Measurements from ENCODE around the gene P4HA2.

P4HA2 gene

GRCh38 chr5:132210944-132211343 is 16.7 kb downstream of the P4HA2 start (continued):
- TF ChIP-seq, protein P1, sequence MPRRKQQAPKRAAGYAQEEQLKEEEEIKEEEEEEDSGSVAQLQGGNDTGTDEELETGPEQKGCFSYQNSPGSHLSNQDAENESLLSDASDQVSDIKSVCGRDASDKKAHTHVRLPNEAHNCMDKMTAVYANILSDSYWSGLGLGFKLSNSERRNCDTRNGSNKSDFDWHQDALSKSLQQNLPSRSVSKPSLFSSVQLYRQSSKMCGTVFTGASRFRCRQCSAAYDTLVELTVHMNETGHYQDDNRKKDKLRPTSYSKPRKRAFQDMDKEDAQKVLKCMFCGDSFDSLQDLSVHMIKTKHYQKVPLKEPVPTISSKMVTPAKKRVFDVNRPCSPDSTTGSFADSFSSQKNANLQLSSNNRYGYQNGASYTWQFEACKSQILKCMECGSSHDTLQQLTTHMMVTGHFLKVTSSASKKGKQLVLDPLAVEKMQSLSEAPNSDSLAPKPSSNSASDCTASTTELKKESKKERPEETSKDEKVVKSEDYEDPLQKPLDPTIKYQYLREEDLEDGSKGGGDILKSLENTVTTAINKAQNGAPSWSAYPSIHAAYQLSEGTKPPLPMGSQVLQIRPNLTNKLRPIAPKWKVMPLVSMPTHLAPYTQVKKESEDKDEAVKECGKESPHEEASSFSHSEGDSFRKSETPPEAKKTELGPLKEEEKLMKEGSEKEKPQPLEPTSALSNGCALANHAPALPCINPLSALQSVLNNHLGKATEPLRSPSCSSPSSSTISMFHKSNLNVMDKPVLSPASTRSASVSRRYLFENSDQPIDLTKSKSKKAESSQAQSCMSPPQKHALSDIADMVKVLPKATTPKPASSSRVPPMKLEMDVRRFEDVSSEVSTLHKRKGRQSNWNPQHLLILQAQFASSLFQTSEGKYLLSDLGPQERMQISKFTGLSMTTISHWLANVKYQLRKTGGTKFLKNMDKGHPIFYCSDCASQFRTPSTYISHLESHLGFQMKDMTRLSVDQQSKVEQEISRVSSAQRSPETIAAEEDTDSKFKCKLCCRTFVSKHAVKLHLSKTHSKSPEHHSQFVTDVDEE (CRISPR knock-in tag; IDR thresholded peaks at IDR 0.05) = no peak
- TF ChIP-seq ARNTL (CRISPR knock-in tag; IDR thresholded peaks at IDR 0.05; ENCODE audit: borderline replicate concordance, low read depth) (no peak), GLIS3 (CRISPR knock-in tag; IDR thresholded peaks at IDR 0.05) (no peak), RARB (CRISPR knock-in tag; IDR thresholded peaks at IDR 0.05) (no peak), ZFP30 (CRISPR knock-in tag; IDR thresholded peaks at IDR 0.05) (no peak), OSR1 (CRISPR knock-in tag; IDR thresholded peaks at IDR 0.05) (no peak), POU6F1 (CRISPR knock-in tag; IDR thresholded peaks at IDR 0.05; ENCODE audit: borderline replicate concordance, low read depth) (no peak)

- TF ChIP-seq PATZ1 (CRISPR knock-in tag; IDR thresholded peaks at IDR 0.05; ENCODE audit: borderline replicate concordance) = no peak
- TF ChIP-seq POU6F1 (CRISPR knock-in tag; IDR thresholded peaks at IDR 0.05; ENCODE audit: borderline replicate concordance, low read depth) = no peak
- TF ChIP-seq CSDC2 (CRISPR knock-in tag; IDR thresholded peaks at IDR 0.05) = no peak
- TF ChIP-seq ESRRG (CRISPR knock-in tag; IDR thresholded peaks at IDR 0.05) = no peak
- TF ChIP-seq PPARA (CRISPR knock-in tag; IDR thresholded peaks at IDR 0.05; ENCODE audit: borderline replicate concordance) = no peak
- ATAC-seq = no peak
Measured at GRCh38 chr5:132209901-132210545, 17.6 kb downstream of the P4HA2 start.

GRCh38 chr5:132209131-132209530 is 18.5 kb downstream of the P4HA2 start:
- no peak for TF ChIP-seq ISL1 (CRISPR knock-in tag; IDR thresholded peaks at IDR 0.05)
- TF ChIP-seq ARNTL (CRISPR knock-in tag; IDR thresholded peaks at IDR 0.05; ENCODE audit: borderline replicate concordance, low read depth) = no peak
- TF ChIP-seq BACH2 (CRISPR knock-in tag; IDR thresholded peaks at IDR 0.05; ENCODE audit: borderline replicate concordance) = no peak
- TF ChIP-seq ZC3H10 (CRISPR knock-in tag; IDR thresholded peaks at IDR 0.05) = no peak
- no peak for TF ChIP-seq ZFP30 (CRISPR knock-in tag; IDR thresholded peaks at IDR 0.05)
- TF ChIP-seq TCF4 (CRISPR knock-in tag; IDR thresholded peaks at IDR 0.05; ENCODE audit: borderline replicate concordance) = no peak
- no peak for TF ChIP-seq ZFP3 (CRISPR knock-in tag; IDR thresholded peaks at IDR 0.05)
- TF ChIP-seq SNAI2 (CRISPR knock-in tag; IDR thresholded peaks at IDR 0.05) = no peak
- no peak for TF ChIP-seq RARB (CRISPR knock-in tag; IDR thresholded peaks at IDR 0.05)
- no peak for ATAC-seq

- TF ChIP-seq CSDC2 (CRISPR knock-in tag; IDR thresholded peaks at IDR 0.05) = no peak
- TF ChIP-seq ARNTL (CRISPR knock-in tag; IDR thresholded peaks at IDR 0.05; ENCODE audit: borderline replicate concordance, low read depth) = no peak
- no peak for TF ChIP-seq BACH2 (CRISPR knock-in tag; IDR thresholded peaks at IDR 0.05; ENCODE audit: borderline replicate concordance)
- TF ChIP-seq, protein P2, sequence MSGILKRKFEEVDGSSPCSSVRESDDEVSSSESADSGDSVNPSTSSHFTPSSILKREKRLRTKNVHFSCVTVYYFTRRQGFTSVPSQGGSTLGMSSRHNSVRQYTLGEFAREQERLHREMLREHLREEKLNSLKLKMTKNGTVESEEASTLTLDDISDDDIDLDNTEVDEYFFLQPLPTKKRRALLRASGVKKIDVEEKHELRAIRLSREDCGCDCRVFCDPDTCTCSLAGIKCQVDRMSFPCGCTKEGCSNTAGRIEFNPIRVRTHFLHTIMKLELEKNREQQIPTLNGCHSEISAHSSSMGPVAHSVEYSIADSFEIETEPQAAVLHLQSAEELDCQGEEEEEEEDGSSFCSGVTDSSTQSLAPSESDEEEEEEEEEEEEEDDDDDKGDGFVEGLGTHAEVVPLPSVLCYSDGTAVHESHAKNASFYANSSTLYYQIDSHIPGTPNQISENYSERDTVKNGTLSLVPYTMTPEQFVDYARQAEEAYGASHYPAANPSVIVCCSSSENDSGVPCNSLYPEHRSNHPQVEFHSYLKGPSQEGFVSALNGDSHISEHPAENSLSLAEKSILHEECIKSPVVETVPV (CRISPR knock-in tag; IDR thresholded peaks at IDR 0.05) = no peak
- TF ChIP-seq PATZ1 (CRISPR knock-in tag; IDR thresholded peaks at IDR 0.05; ENCODE audit: borderline replicate concordance) = no peak
- no peak for TF ChIP-seq ZFP30 (CRISPR knock-in tag; IDR thresholded peaks at IDR 0.05)
- no peak for TF ChIP-seq SNAI2 (CRISPR knock-in tag; IDR thresholded peaks at IDR 0.05)
- TF ChIP-seq ESRRG (CRISPR knock-in tag; IDR thresholded peaks at IDR 0.05) = no peak
- TF ChIP-seq POU6F1 (CRISPR knock-in tag; IDR thresholded peaks at IDR 0.05; ENCODE audit: borderline replicate concordance, low read depth) = no peak
- no peak for TF ChIP-seq ZFP3 (CRISPR knock-in tag; IDR thresholded peaks at IDR 0.05)
- no peak for TF ChIP-seq OSR1 (CRISPR knock-in tag; IDR thresholded peaks at IDR 0.05)
- no peak for TF ChIP-seq ZNF70 (CRISPR knock-in tag; IDR thresholded peaks at IDR 0.05)
- TF ChIP-seq ZC3H10 (CRISPR knock-in tag; IDR thresholded peaks at IDR 0.05) = no peak
- no peak for TF ChIP-seq ISL1 (CRISPR knock-in tag; IDR thresholded peaks at IDR 0.05)
- ATAC-seq = no peak
Measured at GRCh38 chr5:132207778-132208177, 19.9 kb downstream of the P4HA2 start.

All from SK-N-SH treated with all-trans-retinoic acid at 6 μM for 48 hours (cell line).